DLD1 (cell line): ENCODE results near the gene CAMSAP2.

Experiments used
- in situ Hi-C: cut with HindIII; loops from 2 replicates; pipeline ENCODE4 v1.10.0; 2017; ENCODE audit warnings: low sequenced_read_pairs

The CAMSAP2 gene

GRCh38 chr1:200837931-200838571, 99.4 kb downstream of the CAMSAP2 start:
- in situ Hi-C loops = no loop called here

DNA sequence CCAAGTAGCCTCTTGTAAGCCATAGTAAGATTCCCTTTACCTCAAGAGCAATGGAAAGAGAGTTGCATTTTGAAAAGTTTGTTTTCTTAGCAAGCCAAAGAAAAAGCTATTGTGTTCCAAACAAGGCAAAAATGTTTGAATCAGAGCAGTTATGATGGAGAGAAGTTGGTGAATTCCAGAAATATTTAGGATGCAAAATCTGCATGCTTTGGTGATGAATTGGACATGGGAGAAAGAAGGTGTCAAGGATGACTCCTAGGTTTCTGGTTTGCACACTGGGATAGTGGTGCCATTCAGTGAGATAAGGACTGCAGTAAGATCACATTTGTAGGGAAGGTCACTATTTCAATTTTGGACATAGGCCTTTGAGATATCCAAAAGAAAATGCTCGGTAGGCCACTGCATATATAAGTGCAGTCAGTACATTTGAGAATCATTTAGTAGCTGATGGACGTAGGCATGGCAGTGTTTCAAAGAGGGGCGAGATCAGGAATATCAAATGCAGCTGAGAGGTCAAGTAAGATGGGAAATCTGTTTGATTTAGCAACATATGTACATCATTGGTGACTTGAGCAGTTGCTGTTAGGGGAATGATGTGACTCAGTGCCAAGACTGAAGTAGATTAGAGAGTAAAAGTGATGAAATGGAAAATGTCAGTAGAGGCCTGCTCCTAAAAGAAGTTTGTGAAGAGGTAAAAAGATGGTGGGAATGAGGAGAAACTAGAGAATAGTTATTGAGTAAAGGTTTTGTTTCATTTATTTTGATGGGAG, 100.2 kb downstream of the CAMSAP2 start:
- in situ Hi-C loops = no loop called here

GRCh38 chr1:200845360-200845759, 106.7 kb downstream of the CAMSAP2 start:
- in situ Hi-C loops = no loop called here

DNA sequence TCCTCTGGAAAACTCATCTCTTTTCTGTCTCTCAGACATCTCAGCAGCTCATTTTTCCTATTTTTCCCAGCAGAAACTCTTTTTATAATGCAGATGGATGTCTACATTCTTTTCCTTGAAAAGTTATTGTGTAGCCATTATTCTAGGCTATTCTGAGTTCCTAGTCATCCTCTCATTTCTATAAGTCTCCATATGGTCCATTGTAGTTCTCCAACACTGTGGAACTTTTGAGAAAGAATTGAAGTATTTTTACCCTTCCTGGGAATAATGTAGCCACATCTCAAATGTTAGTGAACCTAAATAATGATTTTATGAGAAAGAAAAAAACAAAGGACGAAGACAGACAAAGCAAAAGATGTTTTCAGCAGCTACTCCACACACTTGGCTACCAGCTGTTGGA, 107.7 kb downstream of the CAMSAP2 start:
- in situ Hi-C loops = no loop called here

GRCh38 chr1:200849430-200849829, 110.7 kb downstream of the CAMSAP2 start:
- in situ Hi-C loops = no loop called here

GRCh38 chr1:200850554-200850953, 111.9 kb downstream of the CAMSAP2 start:
- in situ Hi-C loops = no loop called here

- in situ Hi-C loops = no loop called here
These were observed 118.1 kb downstream of the CAMSAP2 start for GRCh38 chr1:200856716-200857357.

DNA sequence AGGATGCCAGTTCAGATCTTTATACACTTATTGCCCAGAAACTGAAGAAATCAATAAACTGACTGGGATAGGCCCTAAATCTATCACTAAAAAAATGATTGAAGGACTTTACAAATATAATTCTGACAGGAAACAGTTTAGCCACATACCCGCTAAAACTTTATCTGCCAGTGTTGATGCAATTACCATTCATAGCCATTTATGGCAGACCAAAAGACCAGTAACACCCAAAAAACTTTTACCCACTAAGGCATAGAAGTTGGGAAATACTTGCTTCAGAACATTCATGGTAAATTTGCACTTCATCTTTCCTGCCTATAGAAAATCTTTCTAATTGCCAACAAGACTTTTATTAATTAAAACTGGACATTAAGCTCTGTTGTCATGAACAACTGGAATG, 119.1 kb downstream of the CAMSAP2 start:
- in situ Hi-C loops = no loop called here

GRCh38 chr1:200861937-200862647, 123.4 kb downstream of the CAMSAP2 start:
- in situ Hi-C loops = no loop called here

GRCh38 chr1:200862713-200863415, 124.2 kb downstream of the CAMSAP2 start:
- in situ Hi-C loops = no loop called here

DNA sequence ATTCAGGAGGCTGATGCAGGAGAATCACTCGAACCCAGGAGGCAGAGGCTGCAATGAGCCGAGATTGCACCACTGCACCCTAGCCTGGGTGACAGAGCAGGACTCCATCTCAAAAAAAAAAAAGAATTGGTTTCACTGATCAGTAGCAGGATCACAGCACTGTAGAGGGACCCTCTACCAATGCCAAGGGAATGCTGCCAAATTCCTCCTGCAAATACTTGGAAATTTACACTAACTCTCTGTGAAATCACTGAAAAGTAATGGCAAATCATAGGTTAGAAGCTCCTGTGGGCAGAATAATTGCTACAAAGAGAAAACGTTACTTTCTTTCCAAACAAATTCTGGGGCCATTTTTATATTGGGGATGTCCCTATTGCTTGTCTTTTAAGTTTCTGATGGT, 127.4 kb downstream of the CAMSAP2 start:
- in situ Hi-C loops = no loop called here

DNA sequence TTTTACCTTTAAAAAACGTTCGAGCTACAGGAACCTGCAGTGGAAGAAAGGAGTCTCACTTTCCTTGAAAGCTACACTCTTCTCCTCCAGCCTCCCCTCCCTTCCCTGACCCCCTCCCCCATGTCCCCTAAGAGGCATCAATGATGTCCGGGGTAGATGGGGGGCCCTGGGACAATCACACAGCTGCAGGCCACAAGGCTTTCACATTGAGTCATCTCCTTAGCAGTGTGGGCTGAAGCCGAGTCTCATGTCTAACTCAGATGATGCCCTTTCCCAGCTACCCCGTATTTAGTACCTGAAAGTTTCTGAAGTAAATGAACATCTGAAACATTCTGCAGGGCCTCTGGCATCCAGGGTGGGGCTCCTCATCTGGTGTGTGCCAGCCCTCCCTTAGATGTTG, 127.8 kb downstream of the CAMSAP2 start:
- in situ Hi-C loops = no loop called here

- in situ Hi-C loops = no loop called here
These were observed 128.5 kb downstream of the CAMSAP2 start for GRCh38 chr1:200867018-200867811.

GRCh38 chr1:200869376-200869752, 130.7 kb downstream of the CAMSAP2 start:
- in situ Hi-C loops = no loop called here

- in situ Hi-C loops = no loop called here
These were observed 131.2 kb downstream of the CAMSAP2 start for GRCh38 chr1:200869753-200870391.

DNA sequence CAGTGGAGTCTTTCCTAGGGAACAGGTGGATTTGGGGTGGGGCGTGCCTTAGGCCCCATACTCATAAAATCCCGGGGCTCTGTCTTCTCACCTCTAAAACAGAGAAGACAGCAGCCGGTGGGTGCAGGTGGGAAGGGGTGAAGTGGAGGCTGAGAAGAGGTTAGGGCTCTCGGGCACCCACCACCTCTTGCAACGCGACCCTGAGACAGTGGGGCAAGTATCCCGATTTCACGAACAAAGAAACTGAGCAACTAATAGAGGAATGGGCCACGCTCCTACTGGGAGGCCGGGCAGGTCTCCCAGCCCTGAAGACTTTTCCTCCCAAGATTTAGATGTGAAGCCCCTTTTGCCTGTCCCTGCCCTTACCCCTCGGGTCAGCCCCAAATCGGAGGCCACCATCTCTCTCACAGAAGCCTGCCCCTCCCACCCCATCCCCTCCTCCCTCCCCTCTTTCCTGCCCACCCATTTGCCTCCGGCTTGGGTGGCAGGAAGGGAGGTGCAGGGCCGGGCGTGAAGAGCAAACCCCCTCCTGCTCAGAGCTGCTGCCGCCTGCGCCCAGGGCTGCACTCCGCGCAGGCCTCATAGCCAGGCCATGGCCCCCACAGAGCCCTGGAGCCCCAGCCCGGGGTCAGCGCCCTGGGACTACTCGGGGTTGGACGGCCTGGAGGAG, 133.9 kb downstream of the CAMSAP2 start, which contains the start of gene GPR25:
TSS of gene GPR25 (plus strand) at position 536 of the 670 bp plus-strand sequence. CDS start at position 593, 57 bp downstream.
- in situ Hi-C loops = no loop called here

GRCh38 chr1:200873116-200873670, 134.5 kb downstream of the CAMSAP2 start:
- in situ Hi-C loops = no loop called here

DNA sequence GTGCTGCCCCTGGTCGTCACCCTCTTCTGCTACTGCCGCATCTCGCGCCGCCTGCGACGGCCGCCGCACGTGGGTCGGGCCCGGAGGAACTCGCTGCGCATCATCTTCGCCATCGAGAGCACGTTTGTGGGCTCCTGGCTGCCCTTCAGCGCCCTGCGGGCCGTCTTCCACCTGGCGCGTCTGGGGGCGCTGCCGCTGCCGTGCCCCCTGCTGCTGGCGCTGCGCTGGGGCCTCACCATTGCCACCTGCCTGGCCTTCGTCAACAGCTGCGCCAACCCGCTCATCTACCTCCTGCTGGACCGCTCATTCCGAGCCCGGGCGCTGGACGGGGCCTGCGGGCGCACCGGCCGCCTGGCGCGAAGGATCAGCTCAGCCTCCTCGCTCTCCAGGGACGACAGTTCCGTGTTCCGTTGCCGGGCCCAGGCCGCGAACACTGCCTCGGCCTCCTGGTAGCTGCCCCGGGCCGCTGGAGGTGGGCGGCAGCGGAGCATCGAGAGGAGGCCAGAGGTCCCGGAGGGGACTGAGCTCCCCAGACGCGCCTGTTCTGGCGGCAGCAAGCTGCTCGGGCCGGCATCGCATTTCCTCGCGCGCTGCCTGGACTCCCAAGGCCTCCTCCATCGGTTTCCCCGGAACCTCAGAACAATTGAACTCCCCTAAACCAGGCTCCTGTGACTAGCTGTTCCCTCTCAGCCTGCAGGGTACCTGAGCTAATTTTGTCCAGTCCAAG, 135.1 kb downstream of the CAMSAP2 start:
- in situ Hi-C loops = no loop called here
